Lung (tissue), 12 donors: Measurements from ENCODE around the gene METTL24. TPM values are rescaled to one million over a fixed set of nuclear protein-coding genes. Genes with fewer than 3 reads are reported as not detected.

ENCODE experiments used
- ATAC-seq: fragments of 200-7000 bp; cut with Tn5 transposase; one replicate; pipeline ENCODE4 v1.9.1; 2020; ENCODE audit warnings: moderate number of reproducible peaks; ENCODE audit not compliant: insufficient read depth, low FRiP score
- DNase-seq, 3 donors: peaks; one replicate each; pipeline ENCODE4 v3.0.0-alpha.2; 2013 to 2017
- H3K27ac ChIP-seq, 2 donors: one replicate each; pipeline ENCODE4 v1.5.1; 2013; ENCODE audit warnings: mild to moderate bottlenecking in 2 of 2, moderate library complexity in 2 of 2, control low read depth in 1 of 2, inconsistent platforms in 1 of 2, low read depth in 1 of 2, low read length in 1 of 2
- H3K27me3 ChIP-seq, 3 donors: one replicate each; pipeline ENCODE4 v1.5.1; 2013; ENCODE audit warnings: low read length in 2 of 3; ENCODE audit not compliant: control insufficient read depth in 3 of 3, insufficient read depth in 3 of 3
- H3K36me3 ChIP-seq, 4 donors: one replicate each; pipeline ENCODE4 v1.5.1; 2013; ENCODE audit warnings: low read length in 4 of 4, mild to moderate bottlenecking in 1 of 4, moderate library complexity in 1 of 4; ENCODE audit not compliant: control insufficient read depth in 4 of 4, insufficient read depth in 4 of 4
- H3K4me1 ChIP-seq, 5 donors: one replicate each; pipeline ENCODE4 v1.5.1; 2013; ENCODE audit warnings: low read length in 5 of 5, mild to moderate bottlenecking in 2 of 5, moderate library complexity in 1 of 5; ENCODE audit not compliant: control insufficient read depth in 5 of 5, insufficient read depth in 5 of 5
- H3K4me3 ChIP-seq: one replicate; pipeline ENCODE4 v1.5.1; 2013; ENCODE audit warnings: mild to moderate bottlenecking, control low read depth, moderate library complexity
- H3K9ac ChIP-seq, 2 donors: one replicate each; pipeline ENCODE4 v1.5.1; 2013; ENCODE audit warnings: low read length in 2 of 2, control low read depth in 1 of 2; ENCODE audit not compliant: insufficient read depth in 1 of 2
- H3K9me3 ChIP-seq, 4 donors: one replicate each; pipeline ENCODE4 v1.5.1; 2013; ENCODE audit warnings: low read length in 3 of 4, mild to moderate bottlenecking in 1 of 4, moderate library complexity in 1 of 4; ENCODE audit not compliant: control insufficient read depth in 4 of 4, insufficient read depth in 3 of 4
- WGBS, 2 donors: extraction: QIAGEN DNeasy Blood & Tissue Kit; methylation state at CpG; one replicate each; pipeline ENCODE4 v1.1.7; 2013; 5-methylcytosine and 5-hydroxymethylcytosine counted together
- polyA plus RNA-seq, 2 donors: library from polyadenylated mRNA; stranded (reverse); fragments of 200-250 nt; gene quantifications; one replicate each; pipeline ENCODE4 v1.2.1, GENCODE V29; 2013
- total RNA-seq, 2 donors: library from RNA; depleted of rRNA in 1 of 2; stranded (reverse); fragments of >200 nt in 1 of 2; gene quantifications; one replicate each; pipeline ENCODE4 v1.2.1, GENCODE V29; 2014 to 2021
- TF ChIP-seq, protein P1 (sequence below): IDR thresholded peaks from 2 replicates; pipeline ENCODE4 v1.5.1; 2012; ENCODE audit warnings: mild to moderate bottlenecking; ENCODE audit errors: control extremely low read depth, extremely low read depth
- donor health status: control.
- donor health status: control.
- donor health status: Bipolar disorder and iron deficiency.
- donor health status: healthy.
- donor health status: DM: yes; HTN: yes; CAD: no.

The METTL24 gene
- total and polyA plus RNA-seq, 4 donors: 0.73 to 3.7 (median 2.0) TPM; not detected in 1

DNA sequence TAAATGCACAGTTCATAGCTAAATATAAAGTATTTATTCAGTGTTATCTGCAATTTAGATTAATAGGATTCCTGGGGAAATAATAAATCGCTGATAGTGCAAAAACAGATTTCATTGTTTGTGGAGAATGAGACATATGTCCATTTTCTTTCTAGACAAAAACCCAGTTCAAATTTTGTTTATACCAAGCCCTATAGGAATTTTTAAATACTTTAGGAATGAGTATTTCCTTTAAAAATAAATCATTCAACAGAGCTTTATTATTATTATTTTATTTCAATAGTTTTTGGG, 86.5 kb downstream of the METTL24 start:
- TF ChIP-seq, protein P1, sequence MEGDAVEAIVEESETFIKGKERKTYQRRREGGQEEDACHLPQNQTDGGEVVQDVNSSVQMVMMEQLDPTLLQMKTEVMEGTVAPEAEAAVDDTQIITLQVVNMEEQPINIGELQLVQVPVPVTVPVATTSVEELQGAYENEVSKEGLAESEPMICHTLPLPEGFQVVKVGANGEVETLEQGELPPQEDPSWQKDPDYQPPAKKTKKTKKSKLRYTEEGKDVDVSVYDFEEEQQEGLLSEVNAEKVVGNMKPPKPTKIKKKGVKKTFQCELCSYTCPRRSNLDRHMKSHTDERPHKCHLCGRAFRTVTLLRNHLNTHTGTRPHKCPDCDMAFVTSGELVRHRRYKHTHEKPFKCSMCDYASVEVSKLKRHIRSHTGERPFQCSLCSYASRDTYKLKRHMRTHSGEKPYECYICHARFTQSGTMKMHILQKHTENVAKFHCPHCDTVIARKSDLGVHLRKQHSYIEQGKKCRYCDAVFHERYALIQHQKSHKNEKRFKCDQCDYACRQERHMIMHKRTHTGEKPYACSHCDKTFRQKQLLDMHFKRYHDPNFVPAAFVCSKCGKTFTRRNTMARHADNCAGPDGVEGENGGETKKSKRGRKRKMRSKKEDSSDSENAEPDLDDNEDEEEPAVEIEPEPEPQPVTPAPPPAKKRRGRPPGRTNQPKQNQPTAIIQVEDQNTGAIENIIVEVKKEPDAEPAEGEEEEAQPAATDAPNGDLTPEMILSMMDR: no peak
- Histone ChIP-seq H3K27ac (no peak overlapping the region), H3K27me3 (no peaks in the 10 kb centered on the region), H3K4me1 (peaks cover 0 to 8% (median 0%) of the 10 kb centered on the region in 5 donors), H3K9me3 (no peaks in the 10 kb centered on the region), H3K9ac (no peak overlapping the region), H3K36me3 (no peaks in the 10 kb centered on the region), H3K4me3 (no peak overlapping the region)
- ATAC-seq: no peak
- DNase-seq: no peak
- 86 to 92% methylated on average over 1 of the region's 1 CpG for WGBS, 2 donors

DNA sequence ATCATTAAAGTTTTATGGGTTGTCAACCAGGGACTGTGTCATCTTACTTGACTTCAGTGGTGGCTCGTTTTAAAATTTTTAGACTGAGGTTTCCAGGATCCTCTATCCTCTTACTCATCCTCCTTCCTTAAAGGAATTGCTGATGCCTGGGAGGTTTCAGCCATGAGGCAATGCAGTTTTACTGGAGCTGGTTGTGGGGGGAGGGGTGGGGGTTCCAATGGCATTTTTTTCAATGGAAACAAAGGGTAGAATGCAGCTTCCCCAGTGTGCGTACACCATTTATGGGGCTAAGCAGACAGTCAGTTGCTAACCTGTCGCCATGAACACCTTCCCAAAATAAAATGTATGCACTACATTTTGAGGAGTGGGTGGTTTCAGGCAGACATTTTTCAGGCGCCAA, 88.0 kb downstream of the METTL24 start:
- ATAC-seq: no peak
- H3K27ac ChIP-seq: no peak overlapping the region
- DNase-seq: no peak
- no peak overlapping the region for H3K9ac ChIP-seq
- H3K4me3 ChIP-seq: no peak overlapping the region
- TF ChIP-seq, protein P1: no peak
- WGBS, 2 donors: 86 to 88% methylated on average over 4 of the region's 4 CpGs
- peaks cover 0 to 13% (median 0%) of the 10 kb centered on the region in 5 donors for H3K4me1 ChIP-seq
- no peaks in the 10 kb centered on the region for H3K9me3 ChIP-seq
- H3K36me3 ChIP-seq: no peaks in the 10 kb centered on the region
- H3K27me3 ChIP-seq: no peaks in the 10 kb centered on the region

DNA sequence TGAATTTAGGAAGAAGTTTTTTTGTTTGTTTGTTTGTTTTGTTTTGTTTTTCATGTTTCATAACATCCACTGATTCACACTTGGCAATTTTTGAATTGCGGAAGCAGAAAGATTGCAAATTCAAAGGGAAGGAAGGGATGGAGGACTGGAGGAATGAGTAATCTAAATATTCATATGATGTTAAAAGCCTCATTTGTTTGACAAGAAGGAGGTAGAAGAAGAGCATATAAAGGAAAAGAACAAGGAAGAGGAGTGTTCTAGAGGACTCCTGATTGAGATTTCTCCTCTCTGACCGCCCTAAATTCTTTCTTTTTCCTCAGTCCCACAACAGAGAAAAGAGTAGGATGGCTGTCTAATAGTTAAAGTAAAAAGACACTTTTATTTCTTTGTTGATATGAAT, 88.5 kb downstream of the METTL24 start:
- ATAC-seq (no peak), DNase-seq (no peak)
- Histone ChIP-seq H3K27ac (no peak overlapping the region), H3K4me1 (peaks cover 0 to 13% (median 0%) of the 10 kb centered on the region in 5 donors), H3K9ac (no peak overlapping the region), H3K9me3 (no peaks in the 10 kb centered on the region), H3K36me3 (no peaks in the 10 kb centered on the region), H3K4me3 (no peak overlapping the region), H3K27me3 (no peaks in the 10 kb centered on the region)
- 91 to 95% methylated on average over 2 of the region's 2 CpGs for WGBS, 2 donors
- TF ChIP-seq, protein P1: no peak

DNA sequence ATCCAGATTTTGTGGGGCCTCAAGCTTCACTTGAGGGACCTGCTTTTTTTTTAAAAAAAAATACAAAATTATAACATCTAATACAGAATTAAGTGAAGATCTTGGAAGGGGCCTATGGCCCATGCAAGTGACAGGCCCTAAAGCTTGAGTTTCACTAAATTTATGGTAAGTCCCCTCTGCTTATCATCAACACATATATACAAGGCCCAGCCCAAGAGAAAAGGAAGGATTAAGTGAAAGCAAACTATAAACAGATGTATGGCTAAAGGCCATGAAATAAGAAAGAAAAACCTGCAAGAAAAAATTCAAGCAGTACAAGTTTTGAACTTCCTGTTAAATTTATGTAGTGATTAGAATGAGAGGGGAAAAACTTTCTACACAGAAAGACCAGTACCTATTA, 91.2 kb downstream of the METTL24 start:
- TF ChIP-seq, protein P1: no peak
- no peak for ATAC-seq
- peak in 2 of 3 donors; percentile 60 to 61 for DNase-seq
- Histone ChIP-seq H3K4me1 (peaks cover 0 to 13% (median 0%) of the 10 kb centered on the region in 5 donors), H3K27ac (no peak overlapping the region), H3K36me3 (no peaks in the 10 kb centered on the region), H3K27me3 (no peaks in the 10 kb centered on the region), H3K4me3 (no peak overlapping the region), H3K9ac (no peak overlapping the region), H3K9me3 (no peaks in the 10 kb centered on the region)
